Endothelial cell of umbilical vein (primary cell): ENCODE measurements around the gene PRELID3B. TPM values are rescaled to one million over a fixed set of nuclear protein-coding genes. Genes with fewer than 3 reads are reported as not detected.

Experiments
- BruUV-seq: library from RNA; stranded (reverse); fragments of 400-500 nt; replicated peaks from 2 replicates; lab custom pipeline; 2021; lab: Mats Ljungman, UMichigan
- CTCF ChIA-PET: fragments of 300-600, 350-600 bp; sonication (Branson Sonifier 250); formaldehyde crosslinking; loops from one replicate; lab custom pipeline; 2021; ENCODE audit warnings: antibody characterized with exemption, inconsistent platforms; lab: Charles Lee
- POLR2A ChIA-PET: fragments of 300-600, 350-600 bp; sonication (Branson Sonifier 250); formaldehyde crosslinking; loops from one replicate; lab custom pipeline; 2021; ENCODE audit warnings: antibody characterized with exemption, inconsistent platforms; lab: Charles Lee
- DNase-seq: peaks from one replicate; pipeline ENCODE4 v3.0.0-alpha.2; 2011; ENCODE audit warnings: low read depth, low spot score
- FAIRE-seq: peaks from 2 replicates; lab custom pipeline; 2011; peaks lifted over from hg19 to GRCh38; lab: Jason Lieb, UNC
- H2AFZ ChIP-seq: 2 replicates; pipeline ENCODE4 v1.6.0; 2012; ENCODE audit warnings: low read depth, low read length, control low read depth, inconsistent platforms
- H3K27ac ChIP-seq: 2 replicates; pipeline ENCODE4 v1.5.1; 2011; ENCODE audit warnings: low read depth, mild to moderate bottlenecking, control low read depth, low read length, moderate library complexity; ENCODE audit not compliant: insufficient read depth
- H3K27me3 ChIP-seq, 2 experiments: 2 replicates each; pipeline versions ENCODE4 v1.6.0 to v1.6.1; 2011; ENCODE audit warnings: low read length in 2 of 2, mixed read lengths in 1 of 2; ENCODE audit not compliant: control insufficient read depth in 2 of 2, insufficient read depth in 2 of 2
- H3K36me3 ChIP-seq, 2 experiments: 2 replicates in 1 of 2; 3 replicates in 1 of 2; pipeline ENCODE4 v1.5.1; 2011; ENCODE audit warnings: low read length in 2 of 2, mild to moderate bottlenecking in 1 of 2, moderate library complexity in 1 of 2; ENCODE audit not compliant: control insufficient read depth in 2 of 2, insufficient read depth in 2 of 2; ENCODE audit errors: extremely low read depth in 1 of 2
- H3K4me1 ChIP-seq: 3 replicates; pipeline ENCODE4 v1.5.1; 2011; ENCODE audit warnings: mild to moderate bottlenecking, low read length; ENCODE audit not compliant: control insufficient read depth, insufficient read depth; ENCODE audit errors: extremely low read depth
- H3K4me2 ChIP-seq: 2 replicates; pipeline ENCODE4 v1.6.1; 2011; ENCODE audit warnings: low read length, control low read depth, mixed read lengths; ENCODE audit not compliant: insufficient read depth
- H3K4me3 ChIP-seq, 3 experiments: fragments of 200-600 bp in 1 of 3; sonication (generic), shearing (Covaris generic) in 1 of 3; replicated peaks in 1 of 3; 2 replicates each; pipeline ENCODE4 v1.5.1; 2011 to 2016; ENCODE audit warnings: control low read depth in 3 of 3, low read length in 3 of 3, mild to moderate bottlenecking in 2 of 3, inconsistent platforms in 1 of 3, low read depth in 1 of 3, moderate library complexity in 1 of 3; ENCODE audit not compliant: insufficient read depth in 1 of 3
- H3K79me2 ChIP-seq: 2 replicates; pipeline ENCODE4 v1.6.0; 2012; ENCODE audit warnings: low read length, inconsistent platforms; ENCODE audit not compliant: control insufficient read depth, insufficient read depth
- H3K9ac ChIP-seq: replicated peaks from 2 replicates; pipeline ENCODE3; 2011; ENCODE audit warnings: low read length, control low read depth; ENCODE audit not compliant: insufficient read depth; ENCODE audit errors: extremely low read depth
- H3K9me1 ChIP-seq: replicated peaks from 3 replicates; pipeline ENCODE4 v1.6.0; 2011; ENCODE audit warnings: mild to moderate bottlenecking, low read length; ENCODE audit not compliant: control insufficient read depth, insufficient read depth; ENCODE audit errors: extremely low read depth
- H3K9me3 ChIP-seq: replicated peaks from 2 replicates; pipeline ENCODE4 v1.5.1; 2012; ENCODE audit warnings: low read length, inconsistent platforms; ENCODE audit not compliant: control insufficient read depth, insufficient read depth
- H4K20me1 ChIP-seq: replicated peaks from 2 replicates; pipeline ENCODE3; 2011; ENCODE audit warnings: mild to moderate bottlenecking, low read length; ENCODE audit not compliant: control insufficient read depth, insufficient read depth; ENCODE audit errors: extremely low read depth
- CTCF ChIP-seq, 2 donors: IDR thresholded peaks; 1 replicate in 1 of 2; 2 replicates in 1 of 2; pipeline ENCODE4 v1.5.1; 2011; ENCODE audit warnings: low read length in 2 of 2, mild to moderate bottlenecking in 2 of 2, moderate library complexity in 2 of 2, control low read depth in 1 of 2, inconsistent platforms in 1 of 2, low read depth in 1 of 2; ENCODE audit not compliant: insufficient read depth in 1 of 2; ENCODE audit errors: extremely low read depth in 1 of 2
- EZH2 ChIP-seq: IDR thresholded peaks from 2 replicates; pipeline ENCODE4 v1.6.1; 2012; ENCODE audit warnings: borderline replicate concordance, low read depth, mild to moderate bottlenecking, moderate library complexity, low read length, inconsistent platforms; ENCODE audit not compliant: severe bottlenecking
- FOS ChIP-seq: IDR thresholded peaks from 2 replicates; pipeline ENCODE4 v1.6.1; 2011; ENCODE audit warnings: mild to moderate bottlenecking, low read length, moderate library complexity, borderline replicate concordance; ENCODE audit not compliant: insufficient read depth
- GATA2 ChIP-seq: IDR thresholded peaks from 2 replicates; pipeline ENCODE4 v1.7.0; 2011; ENCODE audit warnings: low read depth, mild to moderate bottlenecking, moderate library complexity, mixed read lengths, low read length; ENCODE audit not compliant: insufficient read length, insufficient read depth
- JUN ChIP-seq: IDR thresholded peaks from 2 replicates; pipeline ENCODE4 v1.6.1; 2011; ENCODE audit warnings: borderline replicate concordance, low read depth; ENCODE audit not compliant: insufficient read length, insufficient read depth
- MYC ChIP-seq: IDR thresholded peaks from one replicate; pipeline ENCODE4 v1.6.1; 2011; ENCODE audit warnings: mild to moderate bottlenecking, low read depth, low read length
- POLR2A ChIP-seq: IDR thresholded peaks from 2 replicates; pipeline ENCODE4 v1.6.1; 2012; ENCODE audit warnings: low read depth, mild to moderate bottlenecking, control low read depth, low read length
- POLR2AphosphoS5 ChIP-seq: IDR thresholded peaks from 2 replicates; pipeline ENCODE4 v1.6.1; 2012; ENCODE audit warnings: low read depth, mild to moderate bottlenecking, control low read depth, low read length, moderate library complexity; ENCODE audit not compliant: insufficient read depth
- dilution Hi-C: fragments of 300-500 bp; cut with MboI; formaldehyde crosslinking; loops from one replicate; pipeline ENCODE4 v1.15.0; 2019; ENCODE audit warnings: low sequenced_read_pairs; ENCODE audit not compliant: extremely low pct_ligation_motif_present
- intact Hi-C: fragments of 100-400 bp; cut with micrococcal nuclease; formaldehyde crosslinking; loops from one replicate; pipeline ENCODE4 v1.10.0; 2022
- polyA plus RNA-seq, 4 experiments: library from polyadenylated mRNA; depleted of rRNA in 3 of 4; stranded (reverse) in 3 of 4; unstranded in 1 of 4; fragments of >200 nt; gene quantifications; 2 replicates each; pipeline versions ENCODE4 v1.2.1 to v1.2.3, GENCODE V29; 2011 to 2012; ENCODE audit warnings: missing spikeins in 1 of 4
- total RNA-seq: library from RNA; stranded (reverse); gene quantifications from 2 replicates; pipeline ENCODE4 v1.2.3, GENCODE V29; 2021
- TF ChIP-seq, protein P1 (sequence below): IDR thresholded peaks from 2 replicates; pipeline ENCODE4 v1.6.1; 2011; ENCODE audit not compliant: insufficient read depth, insufficient read length

The PRELID3B gene
- total and polyA plus RNA-seq, 2 donors (not counting 3 experiments of a cell fraction or from before 2014, with no cell fraction given): 14.9 to 57.2 TPM

DNA sequence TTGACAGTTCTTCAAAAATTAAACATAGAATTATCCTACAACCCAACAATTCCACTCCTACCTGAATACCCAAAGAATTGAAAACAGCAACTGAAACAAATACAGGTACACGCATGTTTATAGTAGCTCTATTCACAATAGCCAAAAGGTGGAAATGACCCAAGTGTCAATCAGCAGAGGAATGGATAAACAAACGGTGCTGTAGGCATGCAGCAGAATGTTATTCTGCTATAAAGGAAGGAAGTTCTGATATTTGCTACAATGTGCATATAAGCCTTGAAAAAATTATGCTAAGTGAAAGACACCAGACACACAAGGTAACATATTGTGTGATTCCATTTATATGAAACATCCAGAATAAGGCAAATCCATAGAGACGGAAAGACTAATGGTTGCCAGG lies 38.5 kb upstream of the PRELID3B start:
- Histone ChIP-seq H4K20me1 (no peaks in the 10 kb centered on the region), H3K27ac (no peak overlapping the region), H3K4me2 (no peak overlapping the region), H3K27me3 (peaks cover 10 to 16% of the 10 kb centered on the region in 2 experiments), H3K36me3 (no peaks in the 10 kb centered on the region), H3K9ac (no peak overlapping the region), H3K9me1 (no peaks in the 10 kb centered on the region), H3K9me3 (no peaks in the 10 kb centered on the region), H3K4me3 (no peak overlapping the region), H3K79me2 (no peaks in the 10 kb centered on the region), H3K4me1 (no peaks in the 10 kb centered on the region), H2AFZ (no peak overlapping the region)
- DNase-seq (peak; percentile 28), FAIRE-seq (peak; percentile 42)
- dilution Hi-C loops (no loop called here), intact Hi-C loops (loop anchor here (10.0 kb wide), 3 partner anchors 356 to 596 kb away; no protein-coding TSS in a partner anchor)
- no TSS peak for BruUV-seq
- ChIA-PET CTCF (interaction anchor here (1.2 kb wide), 1 partner anchor 112 kb away, joined by 3 read pairs; no protein-coding TSS in a partner anchor), POLR2A (no interaction called here)
- TF ChIP-seq, protein P1, sequence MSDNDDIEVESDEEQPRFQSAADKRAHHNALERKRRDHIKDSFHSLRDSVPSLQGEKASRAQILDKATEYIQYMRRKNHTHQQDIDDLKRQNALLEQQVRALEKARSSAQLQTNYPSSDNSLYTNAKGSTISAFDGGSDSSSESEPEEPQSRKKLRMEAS: no peak
- TF ChIP-seq GATA2: no peak
- no peak for TF ChIP-seq MYC
- no peak for TF ChIP-seq FOS
- no peak for TF ChIP-seq POLR2AphosphoS5
- TF ChIP-seq CTCF (IDR thresholded peaks at IDR 0.05; ENCODE audit: extremely low read depth in 1 of 2, insufficient read depth in 1 of 2, low read depth in 1 of 2, low read length in 2 of 2): no peak
- TF ChIP-seq POLR2A: no peak
- TF ChIP-seq JUN: no peak
- TF ChIP-seq EZH2: no peak
